Stimulated activated CD8-positive, alpha-beta memory T cell treated with anti-CD3 and anti-CD28 coated beads, Interleukin-15, amount 100 ng/mL, for 4 hours (primary cell): ENCODE data around the gene ERAL1.
A peak's percentile ranks its signal among the peaks of the same experiment; 100 is the strongest.
"Not testable (repeated sequence)": the region's sequence is repeated elsewhere in the genome, so short reads cannot be mapped to it uniquely, and the experiment has no call there.

Experiments
- DNase-seq, 2 donors: peaks; one replicate each; pipeline ENCODE4 v3.0.0-alpha.2; 2020; ENCODE audit warnings: low read depth in 2 of 2

Gene ERAL1

DNA sequence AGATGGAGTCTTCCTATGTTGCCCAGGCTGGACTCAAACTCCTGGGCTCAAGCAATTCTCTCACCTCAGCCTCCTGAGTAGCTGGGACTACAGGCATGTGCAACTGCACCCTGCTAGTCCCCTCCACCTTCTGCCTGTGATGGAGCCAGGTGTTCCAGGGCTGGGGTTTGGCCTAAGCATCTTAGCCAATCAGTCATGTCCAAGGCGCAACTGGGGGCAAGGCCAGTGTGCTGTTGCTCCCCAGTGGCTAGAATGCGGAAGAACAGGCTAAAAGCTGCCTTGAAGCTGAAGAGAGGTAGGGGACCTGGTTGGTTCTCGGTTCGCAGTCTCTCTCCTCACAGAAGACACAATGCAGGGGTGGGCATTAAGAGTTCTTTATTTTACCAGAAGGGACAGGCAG is 24.2 kb downstream of the ERAL1 start:
- no peak for DNase-seq

DNA sequence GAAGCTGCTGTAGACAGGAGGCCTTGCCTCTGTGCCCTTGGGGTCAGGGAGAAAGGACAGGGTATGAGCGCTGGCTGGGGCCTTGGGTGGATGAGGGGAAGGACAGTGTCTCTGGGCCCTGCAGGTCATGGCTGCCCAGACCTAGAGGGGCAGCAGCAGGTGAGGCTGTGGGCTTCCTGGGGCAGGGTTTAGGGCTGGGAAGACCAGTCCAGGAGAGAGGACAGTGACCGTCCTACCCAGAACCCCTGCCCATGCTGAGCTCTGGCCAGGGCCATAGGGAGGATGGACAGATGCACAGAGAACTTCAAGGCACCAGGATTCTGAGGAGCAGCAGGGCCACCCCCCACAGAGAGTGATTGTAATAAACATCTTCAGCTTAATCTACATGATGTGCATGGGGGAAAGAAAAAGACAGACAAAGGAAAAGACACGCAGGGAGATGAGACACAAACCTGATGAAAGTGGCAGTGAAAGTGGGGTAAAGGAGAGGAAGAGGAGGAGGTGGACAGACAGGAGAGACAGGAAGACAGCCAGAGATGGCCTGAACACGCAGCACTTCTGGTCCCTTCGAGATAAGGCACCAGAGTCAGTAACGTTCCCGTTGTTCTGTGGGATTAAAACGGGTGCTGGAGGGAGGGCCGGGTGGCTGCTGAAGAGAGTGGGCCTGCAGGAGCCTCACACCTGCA is 25.2 kb downstream of the ERAL1 start:
- DNase-seq: no peak

DNA sequence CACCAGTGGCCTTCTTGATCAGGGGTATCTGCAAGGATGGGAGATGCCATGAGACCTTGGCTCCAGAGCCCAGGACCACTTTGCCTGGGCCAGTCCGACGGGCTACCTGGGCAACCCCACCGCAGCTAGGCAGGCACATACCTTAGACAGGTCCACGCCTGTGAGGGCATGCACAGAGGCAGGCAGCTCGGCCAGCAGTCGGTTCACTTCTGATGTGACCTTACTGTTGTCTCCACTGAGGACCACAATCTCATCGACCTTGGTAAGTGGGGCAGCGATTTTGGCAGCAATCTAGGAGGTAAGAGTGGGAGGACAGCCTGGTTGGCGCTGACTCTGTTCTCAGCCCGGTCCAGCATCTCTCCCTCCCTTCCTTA is 25.7 kb downstream of the ERAL1 start:
- DNase-seq: no peak

DNA sequence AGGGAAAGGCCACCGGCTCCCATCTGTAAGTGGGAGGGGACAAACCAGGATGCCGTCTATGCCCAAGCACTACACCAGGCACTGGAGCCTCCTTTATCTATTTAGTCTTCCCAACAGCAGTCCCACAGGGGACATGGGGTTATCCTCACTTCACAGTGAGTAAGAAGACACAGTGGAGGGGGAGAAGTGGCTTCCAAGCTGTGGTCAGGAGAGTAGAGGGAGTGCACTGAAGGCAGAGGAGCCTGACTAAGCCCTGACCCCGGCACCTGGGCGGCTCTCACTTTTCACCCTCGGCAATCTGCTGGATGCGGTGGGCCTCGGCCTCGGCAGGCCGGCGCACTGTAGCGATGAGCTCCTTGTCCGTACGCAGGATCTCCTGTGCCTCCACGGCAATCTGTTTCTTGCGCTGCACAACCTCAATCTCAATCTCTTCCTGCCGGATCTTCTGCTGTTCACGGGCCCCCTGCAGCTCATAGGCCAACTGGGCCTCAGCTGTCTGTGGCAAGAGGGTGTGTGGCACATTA is 26.8 kb downstream of the ERAL1 start:
- DNase-seq: no peak

DNA sequence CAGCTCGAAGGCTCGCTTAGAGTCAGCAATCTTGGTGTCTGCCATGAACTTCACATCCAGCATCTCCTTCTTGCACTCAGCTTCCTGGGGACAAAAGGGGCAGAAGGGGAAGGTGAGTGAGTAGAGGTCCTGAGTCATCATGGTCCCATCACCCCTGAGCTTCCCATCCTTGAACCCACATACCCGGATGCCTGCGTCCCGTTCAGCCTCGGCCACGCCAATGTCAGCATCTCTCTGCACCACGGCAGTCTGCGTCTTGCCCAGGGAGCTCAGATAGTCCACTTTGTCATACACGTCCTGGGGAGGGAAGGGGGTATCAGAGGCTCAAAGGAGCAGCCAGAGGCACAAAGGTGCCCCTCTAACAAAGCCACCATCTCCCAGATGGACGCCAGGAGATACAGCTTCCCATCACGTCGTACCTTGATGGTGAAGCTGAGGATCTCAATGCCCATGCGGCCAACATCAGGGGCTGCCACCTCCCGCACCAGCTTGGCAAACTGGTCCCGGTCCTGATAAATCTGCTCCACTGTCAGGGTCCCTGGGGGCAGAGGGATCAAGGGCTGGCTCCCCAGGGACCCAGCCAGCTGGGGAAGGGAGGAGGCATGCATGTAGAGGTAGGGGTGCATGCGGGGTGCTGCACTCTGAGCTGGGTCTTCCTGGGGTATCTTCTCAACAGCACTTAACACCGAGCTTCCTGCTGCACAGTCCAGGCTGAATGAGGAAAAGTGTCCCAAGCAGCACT is 27.5 kb downstream of the ERAL1 start:
- DNase-seq: no peak

DNA sequence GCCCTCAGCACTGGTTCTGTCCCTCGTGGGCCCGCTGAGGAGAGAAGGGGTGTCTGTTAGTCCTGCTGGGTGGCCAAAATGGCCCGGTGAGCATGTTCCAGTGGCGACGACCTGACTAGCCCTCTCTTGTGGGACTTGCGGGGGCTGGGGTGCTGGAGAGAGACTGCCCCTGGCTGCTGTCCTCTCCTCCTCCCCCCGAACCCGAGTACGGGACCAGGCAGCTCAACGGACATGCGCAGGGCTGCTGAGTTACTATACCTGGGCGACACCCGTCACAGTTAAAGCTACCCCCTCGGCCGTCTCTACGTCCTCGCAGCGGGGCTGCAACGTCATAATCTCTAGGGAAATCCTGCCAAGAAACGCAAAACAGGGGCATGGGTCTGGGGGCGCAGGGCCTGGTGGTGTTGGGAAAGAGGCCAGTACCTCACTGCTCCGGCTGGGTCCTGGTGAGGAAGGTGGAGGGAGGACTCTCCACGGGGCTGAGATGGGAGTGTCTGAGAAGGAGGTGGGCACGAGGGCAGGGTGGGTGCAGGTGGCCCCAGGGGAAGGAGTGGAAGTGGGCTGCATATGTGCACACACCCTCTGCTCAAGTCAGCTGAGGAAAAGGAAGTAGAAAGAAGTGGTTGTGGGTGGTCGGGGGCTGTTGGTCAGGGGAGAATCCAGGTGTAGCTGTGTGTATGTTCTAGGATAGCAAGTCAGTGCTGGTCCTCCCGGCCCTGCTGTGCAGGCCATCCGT is 29.3 kb downstream of the ERAL1 start:
- DNase-seq: no peak

DNA sequence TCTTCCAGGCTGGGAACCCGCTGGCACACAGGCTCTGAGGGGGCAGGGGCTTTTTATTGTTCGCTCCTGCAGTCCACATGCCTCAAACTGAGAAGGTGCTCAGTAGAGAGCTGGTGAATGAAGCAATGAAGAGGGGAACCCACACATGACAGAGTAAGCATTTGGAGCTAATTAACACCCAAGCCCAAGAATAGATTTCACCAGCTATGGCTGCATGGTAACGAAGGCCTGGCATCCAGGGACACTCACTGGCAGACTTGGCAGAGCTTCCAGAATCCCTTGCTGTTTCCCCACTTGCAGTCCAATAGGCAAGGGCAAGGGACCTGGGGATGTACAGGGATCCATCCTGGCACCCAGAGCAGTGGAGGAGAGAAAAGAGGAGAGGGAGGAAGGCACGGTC is 30.5 kb downstream of the ERAL1 start:
- DNase-seq: no peak

DNA sequence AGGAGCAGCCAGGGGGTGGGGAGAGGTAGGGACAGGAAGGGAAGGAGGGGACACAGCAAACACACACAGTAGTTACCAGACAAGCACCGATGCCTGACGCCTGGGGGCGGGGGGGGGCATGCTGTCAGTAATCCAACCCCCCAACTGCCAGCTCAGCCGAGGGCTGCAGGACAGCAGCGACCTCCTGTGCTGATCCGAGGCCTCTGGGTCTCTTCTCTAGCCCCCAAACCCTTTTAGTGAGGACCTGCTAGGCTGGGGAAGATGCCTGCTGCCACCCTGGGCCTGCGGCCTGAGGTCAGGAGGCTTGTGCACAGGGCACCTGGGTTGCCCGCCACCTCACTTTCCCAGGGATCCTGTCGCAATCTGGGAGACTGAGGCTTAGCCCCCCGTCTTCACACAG is 31.1 kb downstream of the ERAL1 start:
- DNase-seq: no peak

DNA sequence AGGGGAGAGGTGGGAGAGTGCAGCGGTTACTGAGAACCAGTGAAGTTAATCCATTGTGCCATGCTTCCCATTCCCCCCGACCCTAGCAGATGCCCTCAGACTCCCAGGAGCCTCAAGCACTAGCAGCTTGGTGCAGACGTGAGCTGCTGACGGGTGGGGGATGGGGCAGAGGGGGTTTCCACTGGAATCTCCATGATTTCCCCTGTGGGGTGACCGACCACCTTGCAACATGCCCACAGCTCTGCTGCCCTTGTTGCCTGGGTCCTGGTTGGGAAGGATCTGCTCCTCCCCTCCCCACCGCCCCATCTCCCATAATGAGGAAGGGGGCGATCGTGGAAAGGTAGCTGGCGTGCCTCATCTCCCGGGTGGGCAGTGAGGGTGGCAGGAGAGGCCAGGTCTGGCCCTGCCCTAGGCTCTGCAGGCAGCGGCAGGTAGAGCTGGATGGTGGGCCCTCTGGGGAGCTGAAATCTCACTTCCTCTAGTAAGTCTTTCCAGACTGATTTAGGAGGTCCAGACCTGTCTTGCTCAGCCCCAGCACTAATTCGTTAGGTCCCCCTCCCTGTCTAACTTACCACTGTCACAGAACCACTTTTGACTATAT is 33.2 kb downstream of the ERAL1 start:
- no peak for DNase-seq

DNA sequence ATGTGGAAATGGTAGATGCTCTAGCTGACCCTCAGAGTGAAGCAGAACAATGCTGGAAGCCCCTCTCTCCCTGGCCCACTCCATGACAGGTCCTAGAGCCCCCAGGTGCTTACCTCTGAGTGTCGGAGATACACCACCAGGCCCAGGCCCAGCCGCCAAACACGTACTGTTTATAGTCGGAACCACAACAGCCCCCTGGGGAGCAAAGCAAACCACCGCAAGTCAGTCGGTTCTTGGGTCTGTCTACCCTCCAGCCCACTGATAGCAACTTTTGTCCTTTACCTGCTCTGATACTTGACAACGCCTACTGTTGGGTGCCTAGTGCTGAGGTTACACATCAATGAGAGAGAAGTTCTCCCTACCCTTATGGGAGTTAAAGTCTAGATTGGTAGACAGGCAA is 34.0 kb downstream of the ERAL1 start:
- no peak for DNase-seq

DNA sequence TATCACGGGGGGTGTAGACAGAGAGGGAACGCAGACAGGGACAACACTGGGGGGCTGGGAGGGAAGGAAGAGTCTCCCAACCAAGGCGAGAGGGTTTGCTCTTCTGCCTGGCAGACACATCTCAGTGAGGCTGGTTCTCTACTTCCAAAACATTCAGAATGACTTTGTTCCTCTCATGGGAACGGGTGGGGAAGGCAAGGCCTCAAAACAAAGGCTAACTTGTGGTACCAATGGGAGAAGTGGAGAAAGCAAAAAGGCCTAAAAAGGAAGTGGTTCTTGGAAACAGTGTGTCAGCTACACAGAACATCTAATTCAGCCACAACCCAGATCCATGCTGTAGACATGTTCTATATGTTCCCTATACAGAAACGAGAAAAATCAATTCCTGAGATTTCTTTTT is 35.2 kb downstream of the ERAL1 start:
- no peak for DNase-seq

DNA sequence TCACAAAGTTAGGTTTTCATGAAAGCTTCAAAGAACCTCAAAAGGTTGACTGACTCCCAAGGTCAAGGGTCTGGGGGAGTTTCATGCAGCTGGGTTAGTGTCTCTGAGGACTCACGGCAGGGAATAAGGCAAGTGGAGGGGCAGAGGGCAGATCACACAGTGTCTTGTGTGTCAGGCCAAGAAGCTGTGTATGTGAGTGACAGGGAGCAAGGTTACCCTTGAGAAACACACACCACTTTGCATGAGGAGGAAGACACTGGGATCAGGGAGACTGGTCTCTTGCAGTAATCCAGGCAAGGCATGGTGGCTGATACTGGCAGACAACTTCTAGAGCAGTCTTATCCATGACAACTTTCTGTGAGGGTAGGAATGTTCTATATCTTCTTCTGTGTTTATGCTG is 36.4 kb downstream of the ERAL1 start:
- no peak for DNase-seq

DNA sequence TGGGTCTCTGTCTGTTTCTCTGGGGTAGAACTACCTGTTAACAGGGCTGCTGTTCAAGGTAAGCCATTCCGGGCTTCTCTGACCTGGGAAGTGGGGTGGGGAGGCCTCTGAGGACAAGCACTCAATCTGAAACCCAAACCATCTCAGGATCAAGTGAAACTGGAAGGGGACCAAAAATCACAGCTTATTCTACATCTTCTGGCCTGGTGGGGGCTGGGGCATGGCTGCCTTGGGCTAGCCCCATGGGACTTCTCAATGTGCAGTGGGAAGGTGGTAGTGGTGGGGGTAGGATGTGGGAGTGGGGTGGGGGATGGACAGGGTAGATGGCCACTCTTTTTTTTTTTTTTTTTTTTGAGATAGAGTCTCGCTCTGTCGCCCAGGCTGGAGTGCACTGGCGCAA is 37.2 kb downstream of the ERAL1 start:
- no peak for DNase-seq

DNA sequence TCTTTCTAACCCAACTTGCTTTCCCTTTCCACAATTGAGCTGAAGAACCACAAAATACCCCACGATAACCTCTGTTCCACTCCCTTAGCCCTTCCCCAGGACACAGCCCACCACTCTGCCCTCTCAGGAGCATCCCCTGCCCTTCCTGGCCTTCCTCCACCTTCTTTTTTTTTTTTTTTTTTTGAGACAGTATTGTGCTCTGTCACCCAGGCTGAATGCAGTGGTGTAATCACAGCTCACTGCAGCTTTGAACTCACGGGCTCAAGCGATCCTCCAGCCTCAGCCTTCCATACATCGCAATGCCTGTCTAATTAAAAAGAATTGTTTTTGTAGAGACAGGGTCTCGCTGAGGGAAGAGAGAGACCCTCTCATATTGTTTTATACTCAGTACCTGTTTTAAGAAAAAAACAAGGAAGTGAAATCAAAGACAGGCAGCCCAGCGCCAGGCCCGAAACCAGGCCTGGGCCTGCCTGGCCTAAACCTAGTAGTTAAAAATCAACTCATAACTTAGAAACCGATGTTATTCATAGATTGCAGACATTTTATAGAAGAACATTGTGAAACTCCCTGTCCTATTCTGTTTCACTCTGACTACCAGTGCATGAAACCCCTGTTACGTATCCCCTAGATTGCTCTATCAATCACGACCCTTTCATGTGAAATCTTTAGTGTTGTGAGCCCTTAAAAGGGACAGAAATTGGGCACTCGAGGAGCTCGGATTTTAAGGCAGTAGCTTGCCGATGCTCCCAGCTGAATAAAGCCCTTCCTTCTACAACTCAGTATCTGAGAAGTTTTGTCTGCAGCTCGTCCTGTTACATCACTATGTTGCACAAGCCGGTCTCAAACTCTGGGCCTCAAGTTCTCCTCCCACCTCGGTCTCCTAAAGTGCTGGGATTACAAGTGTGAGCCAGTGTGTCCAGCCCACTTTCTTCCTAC is 38.7 kb downstream of the ERAL1 start:
- not testable (repeated sequence) for DNase-seq

DNA sequence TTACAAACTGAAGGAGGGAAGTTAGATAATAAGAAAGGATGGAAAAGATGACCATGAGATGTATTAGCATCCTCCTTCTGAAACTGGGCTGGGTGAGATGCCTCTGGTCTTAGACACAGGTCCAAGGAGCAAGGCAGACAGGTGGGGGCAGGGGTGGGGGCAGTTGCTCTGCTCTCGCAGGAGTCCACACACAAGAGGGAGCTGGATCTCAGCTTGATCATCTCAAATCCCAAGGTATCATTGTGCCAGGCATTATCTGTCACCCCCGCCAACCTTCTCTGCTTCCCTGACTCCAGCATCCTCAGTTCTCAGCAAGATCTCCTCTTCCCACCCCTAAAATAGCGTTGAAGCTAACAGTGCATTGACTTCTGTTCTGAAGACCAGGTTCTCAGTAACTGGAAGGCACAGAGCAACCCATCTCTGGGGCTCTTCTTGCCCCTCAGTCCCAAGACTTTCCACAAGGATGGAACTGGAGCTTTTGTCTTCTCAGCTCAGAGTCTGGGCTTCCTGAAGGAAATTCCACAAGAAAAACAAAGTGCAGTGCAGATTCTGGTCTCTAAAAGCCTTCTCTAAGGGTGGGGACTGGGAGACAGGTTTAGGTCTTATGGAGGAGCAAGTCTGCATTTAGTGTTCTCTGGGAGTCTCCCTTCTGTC is 41.1 kb downstream of the ERAL1 start:
- no peak for DNase-seq

DNA sequence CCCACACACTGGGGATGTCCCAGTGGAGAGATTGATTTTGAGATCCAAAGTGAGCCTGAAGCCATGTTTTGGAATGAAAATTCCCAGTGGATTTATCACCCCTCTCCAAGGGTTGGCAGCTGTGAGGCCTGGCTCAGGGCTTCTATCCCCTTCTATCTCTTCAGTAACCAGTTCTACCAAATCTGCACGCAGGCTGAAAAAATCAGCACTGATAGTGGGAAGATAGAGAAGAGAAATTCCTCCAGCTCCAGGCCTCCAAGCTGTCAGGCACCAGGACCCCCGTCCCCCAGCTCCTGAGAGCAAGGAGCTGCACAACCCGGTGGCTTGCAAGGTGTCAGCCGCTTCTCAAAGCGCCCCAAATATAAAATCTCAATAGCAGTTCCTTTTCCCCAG is 41.7 kb downstream of the ERAL1 start:
- DNase-seq: no peak

DNA sequence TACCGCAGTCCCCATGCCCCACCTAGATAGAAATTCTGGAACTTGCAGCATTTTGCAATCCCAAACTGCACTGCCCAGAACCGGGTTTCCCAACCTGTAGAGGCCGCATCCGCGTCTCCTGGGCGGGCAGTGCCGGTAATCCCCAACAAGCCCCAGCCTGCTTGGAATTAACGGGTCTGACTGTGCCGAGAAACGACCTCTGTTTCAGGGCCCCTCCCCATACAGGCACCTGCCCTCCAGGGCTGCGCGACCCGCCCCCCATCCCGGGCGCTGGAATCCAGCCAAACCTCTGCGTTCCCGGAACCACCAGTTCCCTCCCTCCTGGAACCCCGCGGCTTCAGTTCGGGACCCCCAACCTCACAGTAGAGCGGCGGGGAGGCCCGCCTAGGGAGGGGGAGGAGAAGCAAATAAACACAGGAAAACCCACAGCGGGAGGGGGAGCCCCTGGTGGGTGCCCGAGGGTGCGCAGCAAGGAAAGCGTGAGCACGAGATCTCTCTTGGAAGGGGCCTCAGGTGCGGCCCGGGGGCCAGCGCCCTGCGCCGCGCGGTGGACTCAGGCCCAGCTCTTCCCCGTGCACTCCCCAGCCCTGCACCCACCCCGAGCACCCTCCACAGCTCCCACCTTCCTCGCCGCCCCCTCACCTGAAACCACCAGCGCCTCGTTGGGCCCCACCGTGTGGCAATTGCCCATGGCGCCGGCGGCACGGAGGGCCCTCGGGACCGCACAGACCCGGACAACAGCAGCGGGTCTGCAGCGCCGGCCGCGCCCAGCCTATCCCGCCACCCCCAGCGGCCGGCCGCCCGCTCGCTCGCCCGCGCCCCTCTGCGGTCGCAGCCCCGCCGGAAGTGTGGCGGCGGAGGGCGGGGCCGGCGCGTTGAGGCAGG is 42.3 kb downstream of the ERAL1 start, which contains the start of gene FLOT2:
FLOT2 (minus strand) TSS at position 850 of the 885 bp plus-strand sequence; CDS start at position 691, 159 bp downstream.
- DNase-seq: peak; percentile 22 to 35

DNA sequence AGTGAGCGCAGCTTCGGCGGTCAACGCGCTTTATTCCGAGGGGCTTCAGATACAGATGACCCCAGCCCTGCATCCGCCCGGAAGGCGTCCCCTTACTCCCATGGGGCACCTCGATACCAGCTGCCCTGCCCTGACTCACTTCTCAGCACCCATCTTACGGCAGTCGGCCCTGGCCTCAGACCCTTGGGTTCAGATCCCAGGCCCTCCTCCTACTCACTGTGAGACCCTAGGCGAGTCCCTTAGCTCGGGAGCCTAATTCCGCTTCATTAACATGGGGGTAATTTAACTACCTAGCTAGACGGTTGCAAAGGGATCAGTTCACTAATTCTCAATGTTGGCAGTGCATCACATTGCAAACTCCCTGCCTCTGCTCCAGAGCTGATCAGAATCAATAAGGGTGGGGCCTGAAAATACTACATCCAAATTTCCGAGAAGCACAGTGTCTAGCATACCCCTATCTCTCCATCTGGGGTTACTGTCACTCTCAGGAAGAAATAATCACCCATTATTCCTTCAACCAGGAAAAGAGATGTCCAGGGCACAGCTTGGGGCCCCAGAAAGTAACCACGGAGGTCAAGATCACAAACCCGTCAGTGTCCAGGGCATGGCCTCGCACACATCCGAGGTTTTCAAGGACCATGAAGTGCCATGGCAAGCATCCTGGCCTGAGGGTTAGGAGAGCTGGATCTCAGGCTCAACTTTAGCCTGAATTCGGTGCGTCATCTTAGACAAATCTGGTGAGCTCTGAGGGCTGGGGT is 43.1 kb downstream of the ERAL1 start:
- DNase-seq: no peak

DNA sequence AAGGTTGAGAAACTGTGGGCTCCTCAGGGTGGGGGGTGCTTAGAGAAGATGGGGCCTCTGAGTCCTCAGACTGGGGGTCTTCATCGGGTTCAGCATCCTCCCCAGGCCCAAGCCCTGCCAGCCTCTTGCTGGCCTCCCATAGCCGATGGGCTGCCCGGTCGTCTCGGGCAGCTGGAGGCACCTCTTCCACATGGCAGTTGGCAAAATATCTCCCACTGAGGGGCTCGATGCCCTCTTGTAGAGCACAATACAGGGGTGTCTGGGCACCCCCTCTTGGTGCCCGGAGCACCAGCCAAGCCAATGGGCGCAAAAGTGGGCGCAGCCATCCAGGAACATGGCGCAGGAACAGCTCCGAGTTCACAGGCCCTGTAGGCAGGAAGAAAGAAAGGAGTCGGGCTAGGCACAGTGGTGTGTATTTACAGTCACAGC is 43.7 kb downstream of the ERAL1 start:
- no peak for DNase-seq
